ENCODE measurements around the gene ARHGEF11.

Gene ARHGEF11

DNA sequence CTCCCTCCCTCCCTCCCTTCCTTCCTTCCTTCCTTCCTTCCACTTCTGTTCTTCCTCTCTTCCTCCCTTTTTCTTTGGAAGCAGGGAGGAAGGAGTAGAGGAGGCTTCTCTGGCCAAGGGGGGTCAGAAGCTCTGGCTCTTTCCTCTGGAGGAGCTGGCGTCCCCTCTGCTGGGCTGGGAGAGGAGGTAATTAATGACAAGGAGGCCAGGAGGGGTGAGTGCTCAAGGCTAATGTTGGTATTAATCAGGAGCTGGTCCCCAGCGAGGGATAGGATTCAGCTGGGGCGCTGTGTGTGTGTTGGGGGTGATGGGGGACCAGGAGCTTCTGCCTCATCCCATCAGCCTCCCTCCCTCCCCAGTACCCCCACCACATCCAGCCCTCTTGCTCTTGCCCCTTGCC, 158.2 kb downstream of the ARHGEF11 start:
- peaks cover 0 to 18% (median 14%) of the 10 kb centered on the region in 11 experiments; a peak in 18 of 22 replicates for H3K27me3 ChIP-seq
- peaks cover 0 to 58% (median 21%) of the 10 kb centered on the region in 10 experiments; a peak in 15 of 20 replicates for H3K4me1 ChIP-seq
- peak overlapping the region in 3 of 11 experiments; percentile 18 to 37 (median 21); a peak in 4 of 22 replicates for H3K4me2 ChIP-seq
- no peak for TF ChIP-seq Cebpa-rat (IDR thresholded peaks at IDR 0.05)
- no peaks in the 10 kb centered on the region; a peak in 1 of 22 replicates for H4K20me1 ChIP-seq
- H3K27ac ChIP-seq: no peak overlapping the region
- no peak overlapping the region for H3K9ac ChIP-seq
- H3K4me3 ChIP-seq: no peak overlapping the region
- no peaks in the 10 kb centered on the region for H3K9me3 ChIP-seq (replicated peaks in 1 of 11)
- no peaks in the 10 kb centered on the region for H3K36me3 ChIP-seq

DNA sequence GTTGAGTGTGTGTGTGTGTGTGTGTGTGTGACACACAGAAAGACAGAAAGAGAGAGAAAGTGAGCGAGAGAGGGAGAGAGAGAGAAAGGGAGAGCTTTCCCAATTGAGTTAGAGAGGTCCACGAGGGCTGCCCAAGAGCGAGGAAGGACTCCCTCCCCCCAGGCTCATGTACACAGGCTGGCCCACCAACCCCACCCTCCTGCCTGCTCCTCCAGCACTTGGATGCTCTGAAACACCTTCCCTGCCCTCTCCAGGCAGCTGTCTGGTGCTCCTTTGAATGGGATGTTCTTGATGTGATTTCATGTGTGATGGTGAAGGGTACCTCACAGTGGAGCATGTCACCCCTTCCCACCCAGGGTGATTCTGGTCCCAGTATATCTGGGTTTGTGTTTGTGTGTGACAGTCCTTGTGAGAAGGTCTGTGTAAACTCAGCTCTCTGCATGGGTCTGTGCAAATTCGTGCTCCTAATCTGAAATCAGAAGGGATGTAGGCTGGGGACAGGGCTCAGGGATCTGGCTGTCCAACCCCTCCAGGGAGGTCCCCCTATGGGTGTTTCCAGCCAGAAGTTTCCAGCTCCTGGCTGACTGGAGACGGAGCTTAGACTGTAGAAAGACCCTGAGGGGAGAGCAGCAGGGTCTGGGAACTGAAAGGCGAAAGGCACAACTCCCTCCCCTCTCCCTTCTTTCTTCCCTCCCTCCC, 158.8 kb downstream of the ARHGEF11 start:
- no peak overlapping the region for H3K9ac ChIP-seq
- no peaks in the 10 kb centered on the region for H3K36me3 ChIP-seq
- H4K20me1 ChIP-seq: no peaks in the 10 kb centered on the region; a peak in 1 of 22 replicates
- H3K27me3 ChIP-seq: peaks cover 0 to 13% (median 9%) of the 10 kb centered on the region in 11 experiments; a peak in 14 of 22 replicates
- peaks cover 0 to 58% (median 21%) of the 10 kb centered on the region in 10 experiments; a peak in 14 of 20 replicates for H3K4me1 ChIP-seq
- H3K4me3 ChIP-seq: no peak overlapping the region
- no peak for TF ChIP-seq Cebpa-rat (IDR thresholded peaks at IDR 0.05)
- H3K27ac ChIP-seq: no peak overlapping the region
- H3K4me2 ChIP-seq: peak overlapping the region in 8 of 11 experiments; percentile 4 to 59 (median 37); a peak in 12 of 22 replicates
- no peaks in the 10 kb centered on the region for H3K9me3 ChIP-seq (replicated peaks in 1 of 11)

DNA sequence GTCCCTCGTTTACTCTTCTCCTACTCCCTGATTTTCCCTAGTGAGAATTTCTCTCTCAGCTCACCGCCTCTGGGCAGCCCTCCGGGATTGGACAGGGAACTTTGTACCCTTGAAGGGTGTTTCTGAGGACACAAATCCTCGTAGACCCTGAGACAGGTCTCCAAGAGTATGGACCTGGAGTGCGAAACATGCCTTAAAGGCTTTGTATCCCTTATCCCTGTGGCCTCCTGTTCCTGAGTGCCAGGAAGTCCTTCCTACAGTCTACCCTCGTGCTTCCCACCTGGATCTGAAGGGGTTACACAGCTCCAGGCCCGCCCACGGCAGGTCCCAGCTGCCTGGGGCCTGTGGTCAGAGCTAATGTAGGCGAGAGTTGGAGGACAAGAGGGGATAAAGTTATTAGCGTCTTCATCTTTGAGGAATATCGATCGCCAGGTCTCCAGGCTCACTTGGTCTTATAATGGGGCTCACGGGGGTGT, 159.6 kb downstream of the ARHGEF11 start:
- H3K27me3 ChIP-seq: peaks cover 0 to 4% (median under 1%) of the 10 kb centered on the region in 11 experiments; a peak in 8 of 22 replicates
- peak overlapping the region in 3 of 11 experiments; percentile 34 to 59 (median 46); a peak in 3 of 22 replicates for H3K4me2 ChIP-seq
- no peak overlapping the region for H3K4me3 ChIP-seq
- H3K4me1 ChIP-seq: peaks cover 0 to 62% (median 21%) of the 10 kb centered on the region in 10 experiments; a peak in 14 of 20 replicates
- no peak for TF ChIP-seq Cebpa-rat (IDR thresholded peaks at IDR 0.05)
- no peaks in the 10 kb centered on the region; a peak in 1 of 22 replicates for H4K20me1 ChIP-seq
- no peak overlapping the region for H3K27ac ChIP-seq
- no peaks in the 10 kb centered on the region for H3K36me3 ChIP-seq
- 0 out of 22 replicates have a peak overlapping the region, but pooled peaks of 1 of the 11 experiments have one; percentile 16 for H3K9ac ChIP-seq
- no peaks in the 10 kb centered on the region for H3K9me3 ChIP-seq (replicated peaks in 1 of 11)

DNA sequence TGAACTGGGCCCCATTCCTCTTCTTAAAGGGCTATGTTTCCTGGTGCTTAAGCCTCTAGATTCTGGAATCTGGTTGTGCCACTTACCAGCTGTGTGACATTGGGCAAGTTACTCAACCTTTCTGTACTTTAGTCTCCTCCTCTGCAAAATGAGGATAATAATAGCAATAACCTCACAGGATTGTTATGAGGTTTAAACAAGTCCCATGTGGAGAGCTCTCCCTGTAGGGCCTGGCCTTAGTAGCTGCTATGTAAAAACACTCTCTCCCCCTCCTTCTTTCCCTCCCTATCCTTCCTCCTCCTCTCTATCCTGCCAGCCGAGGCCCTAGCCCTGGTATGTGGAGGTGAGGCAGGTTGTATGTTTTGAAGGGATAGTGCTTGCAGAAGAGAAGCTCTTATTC, 160.2 kb downstream of the ARHGEF11 start:
- H3K4me2 ChIP-seq: peak overlapping the region in 1 of 11 experiments; percentile 59; a peak in 1 of 22 replicates
- H4K20me1 ChIP-seq: no peaks in the 10 kb centered on the region; a peak in 1 of 22 replicates
- 0 out of 22 replicates have a peak overlapping the region, but pooled peaks of 1 of the 11 experiments have one; percentile 16 for H3K9ac ChIP-seq
- no peak overlapping the region for H3K4me3 ChIP-seq
- no peaks in the 10 kb centered on the region for H3K9me3 ChIP-seq (replicated peaks in 1 of 11)
- H3K4me1 ChIP-seq: peaks cover 0 to 68% (median 23%) of the 10 kb centered on the region in 10 experiments; a peak in 14 of 20 replicates
- no peaks in the 10 kb centered on the region for H3K27me3 ChIP-seq
- TF ChIP-seq Cebpa-rat (IDR thresholded peaks at IDR 0.05): no peak
- no peaks in the 10 kb centered on the region for H3K36me3 ChIP-seq
- no peak overlapping the region for H3K27ac ChIP-seq
